Measurements from ENCODE around the gene ZNF284.
A peak's percentile ranks its signal among the peaks of the same experiment; 100 is the strongest.
"Not testable (repeated sequence)": the region's sequence is repeated elsewhere in the genome, so short reads cannot be mapped to it uniquely, and the experiment has no call there.

The ZNF284 gene

DNA sequence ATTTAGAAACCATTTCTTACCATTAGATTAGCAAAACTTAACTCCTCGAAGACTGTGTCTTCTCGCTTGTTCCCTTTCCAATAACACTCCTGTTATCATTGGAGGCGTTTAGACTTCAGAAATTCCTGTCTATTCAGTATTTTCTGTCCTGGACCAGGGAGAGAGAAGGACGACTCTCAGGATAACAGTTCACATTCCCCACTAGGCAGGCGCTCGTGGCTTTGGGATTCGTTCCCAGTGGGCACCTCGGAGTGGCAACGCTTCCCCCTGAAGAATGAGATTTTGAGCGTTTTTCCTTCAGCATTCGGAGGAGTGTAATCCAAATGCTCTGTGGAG, 40.8 kb downstream of the ZNF284 start:
- no peak for DNase-seq

DNA sequence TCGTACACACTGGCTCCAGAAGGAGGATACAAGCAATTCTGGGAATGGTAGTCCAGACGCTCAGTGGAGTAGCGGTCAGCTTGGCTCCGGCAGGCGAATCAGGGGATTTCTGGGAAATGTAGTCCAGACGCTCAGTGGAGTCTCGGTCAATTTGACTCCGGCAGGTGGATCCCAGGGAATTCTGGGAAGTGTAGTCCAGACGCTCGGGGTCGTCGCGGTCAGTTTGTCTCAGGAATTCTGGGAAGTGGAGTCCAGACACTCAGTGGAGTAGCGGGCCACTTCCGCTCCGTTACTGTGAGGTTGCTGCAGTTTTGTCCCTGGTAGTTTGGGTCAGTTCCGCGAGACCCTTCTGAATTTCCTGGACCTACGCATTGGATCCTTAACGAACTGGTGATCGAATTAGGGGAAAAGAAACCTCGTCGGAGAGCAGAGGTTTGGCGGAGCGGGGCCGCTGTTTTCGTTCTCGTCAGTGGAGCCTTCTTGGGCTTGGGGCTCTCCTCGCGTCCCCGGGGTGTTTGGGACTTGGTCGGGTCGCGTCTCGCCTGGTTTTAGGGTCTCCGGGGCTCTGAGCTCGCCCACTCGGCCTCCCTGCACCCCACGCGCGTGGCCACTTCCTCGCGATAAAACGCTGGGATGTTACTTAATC, 41.3 kb downstream of the ZNF284 start, which contains the start of gene ZNF225:
ZNF225 (plus strand) TSS at position 262 of the 646 bp plus-strand sequence. CDS start 2,429 bp downstream, outside the sequence.
- peak; percentile 94 for DNase-seq

DNA sequence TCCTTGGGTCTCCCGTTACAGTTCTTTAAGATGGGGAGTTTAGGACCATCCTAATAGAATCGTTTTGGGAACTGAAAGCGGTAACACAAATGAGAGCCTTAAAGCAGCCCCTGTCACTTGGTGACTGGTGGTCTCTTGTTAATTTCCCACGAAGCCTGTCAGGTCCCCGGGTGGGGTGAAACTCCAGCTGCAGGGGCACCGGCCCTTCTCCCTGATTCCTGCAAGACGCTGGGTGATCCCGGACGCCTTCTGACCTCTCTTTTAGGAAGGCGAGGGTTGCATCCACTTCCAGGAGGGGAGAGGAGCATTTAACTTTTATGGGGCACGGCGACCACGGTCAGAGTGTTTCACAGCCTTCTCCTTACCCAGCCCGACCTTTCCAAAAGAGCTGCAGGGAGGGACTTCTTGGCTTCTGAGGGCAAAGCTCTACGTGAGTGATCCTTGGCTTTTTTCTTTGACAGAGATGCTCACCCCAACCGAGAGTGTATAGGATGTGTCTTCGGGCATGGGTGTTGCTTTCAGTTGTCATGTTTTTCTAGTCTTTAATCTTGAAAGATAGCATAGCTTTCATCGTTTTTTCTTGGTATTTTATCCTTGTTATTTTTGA, 41.9 kb downstream of the ZNF284 start:
- no peak for DNase-seq

DNA sequence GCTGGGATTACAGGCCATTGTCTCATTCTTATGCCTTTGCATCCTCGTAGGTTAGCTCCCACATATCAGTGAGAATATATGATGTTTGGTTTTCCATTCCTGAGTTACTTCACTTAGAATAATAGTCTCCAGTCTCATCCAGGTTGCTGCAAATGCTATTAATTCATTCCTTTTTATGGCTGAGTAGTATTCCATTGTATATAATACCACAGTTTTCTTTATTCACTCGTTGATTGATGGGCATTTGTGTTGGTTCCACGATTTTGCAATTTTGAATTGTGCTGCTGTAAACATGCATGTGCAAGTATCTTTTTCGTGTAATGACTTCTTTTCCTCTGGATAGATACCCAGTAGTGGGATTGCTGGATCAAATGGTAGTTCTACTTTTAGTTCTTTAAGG, 49.2 kb downstream of the ZNF284 start:
- not testable (repeated sequence) for DNase-seq

DNA sequence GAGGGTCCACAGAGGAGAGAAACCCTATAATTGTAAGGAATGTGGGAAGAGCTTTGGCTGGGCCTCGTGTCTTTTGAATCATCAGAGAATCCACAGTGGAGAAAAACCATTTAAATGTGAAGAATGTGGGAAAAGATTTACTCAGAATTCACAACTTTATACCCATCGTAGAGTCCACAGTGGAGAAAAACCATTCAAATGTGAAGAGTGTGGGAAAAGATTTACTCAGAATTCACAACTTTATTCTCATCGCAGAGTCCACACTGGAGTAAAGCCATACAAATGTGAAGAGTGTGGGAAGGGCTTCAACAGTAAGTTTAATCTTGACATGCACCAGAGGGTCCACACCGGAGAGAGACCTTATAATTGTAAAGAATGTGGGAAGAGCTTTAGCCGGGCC, 60.0 kb downstream of the ZNF284 start:
- no peak for DNase-seq
